GM19025 (cell line): ENCODE measurements around the gene RHAG.
"Not testable (repeated sequence)": the region's sequence is repeated elsewhere in the genome, so short reads cannot be mapped to it uniquely, and the experiment has no call there.

Source experiments
- ATAC-seq: cut with Tn5 transposase; IDR thresholded peaks from one replicate; pipeline ENCODE4 v1.9.1; 2021; ENCODE audit warnings: mild to moderate bottlenecking, low read depth, moderate library complexity; ENCODE audit not compliant: unreplicated experiment

Gene RHAG

DNA sequence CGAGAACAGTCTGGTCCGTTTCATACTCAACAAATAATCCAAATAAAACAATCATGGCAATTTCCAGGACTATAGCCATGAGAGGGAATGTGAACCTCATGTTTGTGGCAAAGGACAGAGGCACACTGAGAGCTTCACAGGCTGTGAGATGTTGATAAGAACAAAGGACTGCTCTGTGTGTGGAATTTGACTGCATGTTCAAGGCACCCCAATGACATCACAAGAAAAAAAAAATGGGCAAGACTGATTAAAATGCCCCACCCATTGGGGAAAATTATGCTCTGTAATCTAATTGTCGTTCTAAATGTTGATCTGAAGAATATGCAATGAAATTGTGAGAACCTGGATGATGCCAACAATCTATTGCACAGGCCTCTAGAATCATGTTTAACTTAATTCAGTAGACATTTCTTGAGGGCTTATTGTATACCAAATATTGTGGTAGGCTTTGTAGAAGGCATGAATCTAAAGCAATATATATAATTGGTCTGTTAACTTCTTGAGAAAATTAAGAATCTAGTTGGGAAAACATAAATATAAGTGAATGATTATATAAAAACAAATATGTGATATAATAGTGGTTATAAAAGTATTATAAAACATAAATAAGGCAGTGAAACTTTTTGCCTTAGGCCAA, at the start of gene RHAG:
TSS of gene RHAG (minus strand) at position 127 of the 637 bp plus-strand sequence. CDS start at position 100, 27 bp downstream.
- no peak for ATAC-seq

- ATAC-seq, result no peak
Observed at GRCh38 chr6:49676671-49677281, 40.1 kb upstream of the RHAG start.

DNA sequence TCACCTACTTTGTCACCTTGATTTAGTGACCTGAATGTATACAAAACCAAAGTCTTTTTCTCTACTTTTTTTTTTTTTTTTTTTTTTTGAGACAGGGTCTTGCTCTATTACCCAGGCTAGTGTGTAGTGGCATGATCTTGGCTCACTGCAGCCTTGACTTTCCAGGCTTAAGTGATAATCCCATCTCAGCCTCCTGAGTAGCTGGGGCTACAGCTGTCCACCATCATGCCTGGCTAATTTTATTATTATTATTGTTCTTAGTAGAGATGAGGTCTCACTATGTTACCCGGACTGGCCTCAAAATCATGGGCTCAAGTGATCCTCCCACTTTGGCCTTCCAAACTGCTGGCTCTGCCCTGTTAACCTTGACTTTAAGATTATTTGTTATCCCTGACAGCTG, 39.2 kb upstream of the RHAG start:
- no peak for ATAC-seq

- ATAC-seq, result no peak
Observed at GRCh38 chr6:49668083-49668511, 31.5 kb upstream of the RHAG start.

DNA sequence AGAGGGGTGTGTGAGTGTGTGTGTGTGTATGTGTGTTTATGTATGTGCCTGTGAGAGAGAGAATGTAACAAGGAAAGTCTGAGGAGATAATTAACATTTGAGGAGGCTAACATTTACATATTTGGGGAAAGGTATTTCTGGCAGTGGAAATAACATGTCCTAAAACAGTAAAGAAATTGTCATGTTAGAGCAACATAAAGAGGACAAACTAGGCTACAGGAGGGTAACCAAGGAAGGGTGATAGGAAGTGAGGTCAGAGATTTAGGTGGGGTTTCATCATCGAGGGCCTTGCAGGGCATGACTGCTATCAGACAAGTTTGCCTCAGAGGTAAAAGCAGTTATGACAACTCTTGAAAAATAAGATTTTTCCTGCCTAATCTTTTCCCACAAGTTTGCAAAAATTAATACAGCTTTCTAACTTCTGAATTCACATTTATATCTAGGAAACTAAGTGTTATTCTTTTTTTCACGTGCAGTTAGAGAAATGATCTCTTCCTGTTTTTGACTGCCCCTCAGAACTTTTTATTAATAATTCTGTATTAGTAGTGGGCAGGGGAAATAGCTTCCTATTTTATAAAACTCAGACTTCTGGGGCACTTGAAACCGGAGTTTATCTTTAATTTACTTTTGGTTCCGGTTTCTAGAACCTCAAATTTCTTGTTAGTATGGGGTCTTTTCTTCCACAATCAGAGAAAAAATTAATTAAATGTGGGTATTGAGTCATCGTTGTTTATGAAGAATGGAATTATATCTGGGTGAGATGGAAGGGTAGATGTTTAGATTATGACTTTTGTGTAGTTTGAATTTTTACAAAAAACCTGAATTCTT, 30.5 kb upstream of the RHAG start:
- ATAC-seq, result no peak

DNA sequence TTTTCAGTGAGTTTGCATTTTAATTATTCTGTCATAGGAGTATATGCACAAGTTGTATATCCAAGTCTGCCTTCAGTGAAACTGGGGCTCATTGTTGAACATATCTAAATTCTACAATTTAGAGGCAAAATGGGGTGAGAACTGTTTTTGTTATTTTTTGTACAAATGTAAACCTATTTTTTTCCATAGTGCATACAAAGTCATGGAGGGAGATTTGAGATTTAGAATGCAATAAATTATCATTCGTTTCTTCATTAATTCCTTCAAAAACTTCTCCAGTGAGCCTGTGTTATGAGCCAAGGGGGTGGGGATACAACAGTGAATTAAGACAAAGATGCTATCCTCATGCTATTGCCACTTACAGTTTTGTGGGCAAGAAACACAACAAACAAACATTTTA, 29.8 kb upstream of the RHAG start:
- ATAC-seq, result no peak

DNA sequence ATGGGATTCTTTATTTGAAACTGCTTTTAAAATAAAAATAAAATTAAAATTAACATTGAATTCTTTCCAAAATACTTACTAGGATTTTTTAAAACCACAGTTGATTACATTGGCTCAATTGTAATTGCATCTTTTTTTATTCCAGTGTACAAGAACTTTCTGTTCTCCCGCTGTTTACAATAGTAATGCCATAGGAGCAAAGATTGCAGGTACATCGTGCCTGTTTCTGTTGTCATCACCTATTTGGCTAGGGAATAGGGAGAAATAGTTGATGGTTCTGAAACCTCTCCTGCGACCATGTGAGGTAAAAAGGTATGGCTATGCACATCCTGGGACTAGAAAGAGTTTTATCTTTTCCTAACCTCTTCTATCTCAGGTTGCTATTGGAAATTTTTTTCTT, 28.2 kb upstream of the RHAG start:
- ATAC-seq, result no peak

GRCh38 chr6:49664054-49664453, 27.4 kb upstream of the RHAG start:
- ATAC-seq, result not testable (repeated sequence)

DNA sequence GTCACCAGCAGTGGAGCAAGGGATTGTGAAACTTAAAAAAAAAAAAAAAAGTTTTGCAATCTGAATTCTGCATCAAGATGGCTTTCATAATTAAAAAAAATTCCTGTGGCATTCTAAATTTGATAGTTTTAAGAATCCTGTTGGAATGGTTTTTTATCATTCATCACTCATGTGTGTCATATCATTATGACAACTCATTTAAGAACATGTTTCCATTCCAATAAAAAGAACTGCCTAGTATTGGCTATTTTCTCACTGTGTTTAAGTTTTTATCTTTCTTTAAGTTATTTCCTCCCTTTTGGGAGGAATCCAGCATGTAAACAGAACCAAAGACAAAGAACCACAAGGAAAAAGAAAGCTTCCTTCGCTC, 26.2 kb upstream of the RHAG start:
- no peak for ATAC-seq

DNA sequence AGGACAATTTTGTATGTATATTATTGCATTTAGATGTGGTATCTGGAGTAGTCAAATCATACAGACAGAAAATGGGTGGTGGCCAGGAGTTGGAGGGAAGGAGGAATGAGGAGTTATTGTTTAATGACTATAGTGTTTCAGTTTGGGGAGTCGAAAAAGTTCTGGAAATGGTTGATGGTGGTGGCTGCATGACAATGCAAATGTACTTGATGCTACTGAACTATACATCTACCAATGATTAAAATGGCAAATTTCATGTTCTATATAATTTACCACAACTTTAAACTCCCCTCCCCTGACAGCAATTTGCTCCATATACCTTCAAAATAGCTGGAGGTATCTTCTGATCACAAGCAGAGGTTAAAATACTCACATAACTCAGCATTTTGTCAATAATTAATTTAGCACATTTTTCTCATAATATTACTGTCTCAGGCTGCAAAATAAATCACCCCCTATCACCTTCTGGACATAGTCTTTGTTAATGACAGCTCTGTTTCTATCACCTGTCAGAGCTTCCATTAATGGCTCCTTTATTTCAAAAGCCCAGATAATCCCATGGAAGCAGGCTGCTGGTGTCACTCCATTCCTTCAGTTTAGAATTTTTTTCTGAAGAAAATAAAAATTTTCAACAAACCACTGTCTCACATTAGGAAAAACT, 25.7 kb upstream of the RHAG start:
- no peak for ATAC-seq

GRCh38 chr6:49653942-49654341, 17.3 kb upstream of the RHAG start:
- no peak for ATAC-seq

DNA sequence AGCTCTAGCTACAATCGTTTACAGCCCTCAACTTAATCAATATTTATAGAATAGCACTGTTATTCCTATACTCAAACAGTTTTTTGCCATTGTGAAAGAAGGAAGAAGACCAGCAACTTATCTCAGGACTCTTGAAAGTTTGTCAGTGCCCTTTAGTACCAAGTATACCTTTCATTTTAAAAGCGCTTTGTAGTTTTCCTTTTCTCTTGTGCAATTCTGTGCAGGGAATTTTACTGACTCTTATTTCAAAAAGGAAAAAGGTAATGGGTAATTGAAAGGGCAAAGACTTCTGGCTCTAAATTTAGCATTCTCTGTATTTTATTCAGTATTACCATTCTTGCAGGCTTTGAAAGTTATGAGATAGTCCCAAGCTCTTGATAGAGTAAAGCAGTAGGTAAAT, 16.8 kb upstream of the RHAG start:
- ATAC-seq, result no peak

- no peak for ATAC-seq
Observed at GRCh38 chr6:49651239-49651638, 14.6 kb upstream of the RHAG start.

DNA sequence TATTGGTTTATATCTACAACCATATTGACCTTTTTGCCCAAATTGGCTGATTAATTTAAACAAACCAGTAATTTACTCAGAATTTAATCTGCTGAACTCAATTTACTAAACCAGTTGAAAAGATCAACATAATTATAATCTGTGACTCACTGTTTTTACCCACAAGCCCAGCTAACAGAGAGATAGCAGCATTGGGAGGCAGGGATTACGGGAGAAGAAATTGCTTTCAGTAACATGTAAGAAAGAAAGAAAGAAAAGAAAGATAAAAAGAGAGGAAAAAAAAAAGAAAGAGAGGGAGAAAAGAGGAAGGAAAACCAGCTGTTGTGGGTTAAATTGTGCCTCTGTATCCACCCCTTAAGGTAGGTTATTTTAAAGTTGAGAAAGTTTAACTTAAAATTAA, 13.3 kb upstream of the RHAG start:
- no peak for ATAC-seq

DNA sequence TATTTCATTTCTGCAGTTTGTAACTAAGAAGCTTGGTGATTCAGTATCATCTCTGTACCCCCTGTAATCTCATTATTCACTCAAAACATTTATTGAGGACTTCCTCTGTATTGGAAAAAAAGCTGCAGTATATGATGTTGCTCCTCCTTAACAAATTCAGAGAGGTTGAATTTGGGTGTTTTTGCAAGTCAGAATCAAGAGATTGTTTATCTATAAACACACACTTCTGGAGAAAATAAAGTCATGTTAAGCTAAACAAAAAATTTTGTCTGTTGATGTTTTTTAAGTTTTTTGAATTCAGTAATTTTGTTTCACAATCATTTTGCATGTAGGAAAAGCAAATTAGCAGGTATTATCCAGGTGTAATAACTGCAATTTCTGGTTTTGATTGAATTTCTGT, 11.4 kb upstream of the RHAG start:
- no peak for ATAC-seq

DNA sequence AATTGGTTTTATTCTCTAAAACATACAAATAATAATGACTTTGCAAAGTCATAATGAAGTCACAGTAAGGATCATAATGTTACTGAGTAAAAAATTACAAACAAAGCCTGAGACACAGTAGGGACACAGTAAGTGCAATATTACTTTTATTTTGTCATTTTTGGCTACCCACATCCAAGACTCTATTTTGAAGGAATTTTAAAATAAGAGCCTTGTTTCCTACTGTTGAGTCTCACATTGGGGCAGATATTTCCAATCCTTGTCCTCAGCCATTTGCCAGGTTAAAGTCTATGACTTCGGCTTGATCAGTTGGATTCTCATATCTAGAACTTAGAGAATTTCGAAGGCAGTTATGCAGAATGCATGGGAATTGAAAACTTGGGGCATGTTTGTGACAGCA, 10.8 kb upstream of the RHAG start:
- no peak for ATAC-seq

GRCh38 chr6:49646942-49647341, 10.3 kb upstream of the RHAG start:
- ATAC-seq, result no peak

- no peak for ATAC-seq
Observed at GRCh38 chr6:49646130-49646824, 9.6 kb upstream of the RHAG start.

DNA sequence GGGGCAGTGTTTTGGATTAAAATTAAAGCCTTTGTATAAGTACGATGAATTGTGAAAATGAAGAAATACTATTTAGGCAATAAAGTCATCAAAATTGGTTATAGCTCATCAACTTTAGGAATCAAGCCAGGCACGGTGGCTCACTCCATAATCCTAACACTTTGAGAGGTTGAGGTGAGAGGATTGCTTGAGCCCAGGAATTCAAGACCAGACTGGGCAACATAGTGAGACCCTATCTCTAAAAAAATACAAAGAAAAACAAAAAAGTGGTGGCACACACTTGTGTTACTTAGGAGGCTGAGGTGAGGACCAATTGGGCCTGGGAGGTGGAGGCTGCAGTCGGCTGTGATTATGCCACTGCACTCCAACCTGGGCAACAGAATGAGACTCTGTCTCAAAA, 8.5 kb upstream of the RHAG start:
- no peak for ATAC-seq

DNA sequence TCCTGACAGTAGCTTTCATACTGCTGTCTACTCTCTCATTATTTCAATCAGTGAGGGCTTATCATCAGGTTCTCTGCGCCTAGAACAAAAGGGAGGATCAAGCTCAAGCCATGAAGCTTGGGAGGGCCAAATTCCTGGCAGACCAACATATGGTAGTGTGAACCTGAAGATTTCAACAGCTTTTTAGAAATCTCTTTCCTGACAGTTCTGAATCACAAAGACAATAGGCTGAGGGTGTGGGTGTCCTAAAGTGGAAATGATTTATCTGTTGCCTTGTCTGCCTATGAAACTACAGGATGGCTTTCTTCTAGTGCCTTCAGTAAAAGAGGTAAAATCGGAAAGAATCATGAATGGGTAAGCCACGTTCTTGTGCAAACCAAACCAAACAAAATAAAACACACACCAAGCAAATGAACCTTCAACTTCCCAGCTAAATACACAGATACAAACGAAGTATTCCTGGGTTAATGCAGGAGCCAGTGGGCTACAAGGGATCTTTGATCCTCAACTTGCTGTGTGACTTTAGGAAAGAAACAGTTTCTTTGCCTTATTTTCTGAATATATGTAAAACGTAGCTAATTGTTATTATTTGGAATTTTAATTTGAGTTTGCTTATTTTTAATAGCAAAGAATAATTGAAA, 2.7 kb upstream of the RHAG start:
- no peak for ATAC-seq
